HUES64 (cell line): ENCODE measurements around the gene HCFC1R1.

ENCODE experiments used
- H3K27ac ChIP-seq: 2 replicates; pipeline ENCODE4 v1.7.0; 2013; ENCODE audit warnings: low read depth, low read length, inconsistent platforms
- H3K27me3 ChIP-seq: 2 replicates; pipeline ENCODE4 v1.6.1; 2013; ENCODE audit warnings: mild to moderate bottlenecking, low read length; ENCODE audit not compliant: insufficient read depth
- H3K36me3 ChIP-seq: 2 replicates; pipeline ENCODE4 v1.6.1; 2013; ENCODE audit warnings: mild to moderate bottlenecking, low read length; ENCODE audit not compliant: insufficient read depth
- H3K4me1 ChIP-seq: 2 replicates; pipeline ENCODE4 v1.6.1; 2013; ENCODE audit warnings: mild to moderate bottlenecking, low read length, moderate library complexity; ENCODE audit not compliant: insufficient read depth
- H3K4me3 ChIP-seq: 2 replicates; pipeline ENCODE4 v1.5.1; 2013; ENCODE audit warnings: mild to moderate bottlenecking, low read length, moderate library complexity
- H3K9ac ChIP-seq: 2 replicates; pipeline ENCODE4 v1.6.1; 2013; ENCODE audit warnings: mild to moderate bottlenecking, low read depth, low read length
- H3K9me3 ChIP-seq: 2 replicates; pipeline ENCODE4 v1.6.1; 2013; ENCODE audit warnings: low read depth, low read length; ENCODE audit not compliant: insufficient read depth
- WGBS: fragments of 150-250, 120-280 bp; methylation state at CpG from one replicate; pipeline ENCODE4 v1.1.7; 2013; ENCODE audit warnings: missing lambda C conversion rate; 5-methylcytosine and 5-hydroxymethylcytosine counted together

Gene HCFC1R1

DNA sequence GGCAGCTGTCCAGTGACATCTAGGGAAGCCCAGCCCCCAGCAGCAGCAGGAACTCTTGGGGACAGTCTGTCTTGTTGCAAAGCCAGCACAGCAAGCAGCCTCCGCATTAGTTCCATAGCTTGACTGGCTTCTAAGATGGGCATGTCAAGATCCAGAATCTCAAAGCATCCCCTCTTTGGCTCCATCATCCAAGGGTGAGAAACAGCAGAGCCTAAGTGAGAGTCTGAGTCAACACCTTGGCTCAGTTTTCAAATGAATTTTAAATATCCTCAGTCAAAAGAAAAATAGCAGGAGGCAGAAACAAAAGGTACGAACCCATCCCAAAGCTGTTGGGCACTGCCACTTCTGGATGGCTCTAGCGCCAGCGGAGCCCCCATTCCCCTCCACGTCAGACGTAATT lies 8.8 kb downstream of the HCFC1R1 start:
- Histone ChIP-seq H3K9me3 (no peaks in the 10 kb centered on the region), H3K4me1 (peaks cover 28% of the 10 kb centered on the region), H3K27ac (no peak overlapping the region), H3K4me3 (no peak overlapping the region), H3K36me3 (peaks cover 21% of the 10 kb centered on the region), H3K9ac (no peak overlapping the region), H3K27me3 (peaks cover 18% of the 10 kb centered on the region)
- 90% methylated on average over 6 of the region's 6 CpGs for WGBS

GRCh38 chr16:3013998-3014690 lies 9.6 kb downstream of the HCFC1R1 start:
- Histone ChIP-seq H3K4me1 (peaks cover 34% of the 10 kb centered on the region), H3K27me3 (peaks cover 18% of the 10 kb centered on the region)
- WGBS: 70% methylated on average over 12 of the region's 12 CpGs

GRCh38 chr16:3013491-3013951 lies 10.2 kb downstream of the HCFC1R1 start:
- Histone ChIP-seq H3K4me3 (no peak overlapping the region), H3K27ac (no peak overlapping the region; the same call in 1 of the 2 replicates)

More at GRCh38 chr16:3013998-3014690, 9.6 kb downstream of the HCFC1R1 start:
- H3K9ac ChIP-seq: no peak overlapping the region
- no peaks in the 10 kb centered on the region for H3K9me3 ChIP-seq
- H3K4me3 ChIP-seq: no peak overlapping the region
- no peak overlapping the region; the same call in 1 of the 2 replicates for H3K27ac ChIP-seq
- peaks cover 21% of the 10 kb centered on the region for H3K36me3 ChIP-seq

GRCh38 chr16:3012828-3013420 lies 10.8 kb downstream of the HCFC1R1 start, which contains the start of gene CLDN9:
Gene CLDN9 (plus strand): TSS chr16:3012923. CDS start chr16:3013363, 440 bp downstream.
- Histone ChIP-seq H3K4me1 (peaks cover 40% of the 10 kb centered on the region), H3K27me3 (peaks cover 18% of the 10 kb centered on the region), H3K9me3 (no peaks in the 10 kb centered on the region), H3K27ac (peak within 1 kb of the TSS; percentile 24; the same call in 1 of the 2 replicates), H3K9ac (no peak within 1 kb of the TSS), H3K4me3 (peak within 1 kb of the TSS; percentile 56), H3K36me3 (peaks cover 21% of the 10 kb centered on the region)
- WGBS: 15% methylated on average over 27 of the region's 27 CpGs

More at GRCh38 chr16:3013491-3013951, 10.2 kb downstream of the HCFC1R1 start:
- H3K9me3 ChIP-seq: no peaks in the 10 kb centered on the region
- peaks cover 18% of the 10 kb centered on the region for H3K27me3 ChIP-seq
- no peak overlapping the region for H3K9ac ChIP-seq
- H3K36me3 ChIP-seq: peaks cover 21% of the 10 kb centered on the region
- 59% methylated on average over 27 of the region's 27 CpGs for WGBS
- H3K4me1 ChIP-seq: peaks cover 40% of the 10 kb centered on the region

DNA sequence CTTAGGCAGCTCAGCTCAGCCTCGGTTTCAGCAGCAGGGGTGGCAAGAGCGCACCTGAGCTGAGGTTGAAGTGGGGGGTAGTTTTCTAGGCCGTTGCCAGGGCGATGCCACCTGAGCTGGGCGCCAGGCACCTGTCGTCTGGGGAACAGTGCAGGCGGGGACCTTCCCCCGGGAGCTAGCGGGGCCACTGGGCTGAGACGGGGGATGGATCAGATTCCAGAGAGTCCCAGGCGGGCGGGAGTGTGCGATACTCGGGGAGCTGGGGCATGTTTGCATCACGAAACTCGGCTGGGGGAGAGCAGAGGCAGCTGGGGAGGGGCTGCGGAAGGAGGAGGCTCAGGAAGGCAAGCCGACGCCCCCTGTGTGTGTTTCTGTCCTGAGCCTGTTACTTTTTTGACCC lies 11.5 kb downstream of the HCFC1R1 start:
- WGBS: 21% methylated on average over 19 of the region's 19 CpGs
- Histone ChIP-seq H3K27me3 (peaks cover 18% of the 10 kb centered on the region), H3K27ac (no peak overlapping the region; the same call in 1 of the 2 replicates), H3K36me3 (peaks cover 21% of the 10 kb centered on the region), H3K4me1 (peaks cover 46% of the 10 kb centered on the region), H3K9ac (no peak overlapping the region), H3K4me3 (peak overlapping the region; percentile 56), H3K9me3 (no peaks in the 10 kb centered on the region)

DNA sequence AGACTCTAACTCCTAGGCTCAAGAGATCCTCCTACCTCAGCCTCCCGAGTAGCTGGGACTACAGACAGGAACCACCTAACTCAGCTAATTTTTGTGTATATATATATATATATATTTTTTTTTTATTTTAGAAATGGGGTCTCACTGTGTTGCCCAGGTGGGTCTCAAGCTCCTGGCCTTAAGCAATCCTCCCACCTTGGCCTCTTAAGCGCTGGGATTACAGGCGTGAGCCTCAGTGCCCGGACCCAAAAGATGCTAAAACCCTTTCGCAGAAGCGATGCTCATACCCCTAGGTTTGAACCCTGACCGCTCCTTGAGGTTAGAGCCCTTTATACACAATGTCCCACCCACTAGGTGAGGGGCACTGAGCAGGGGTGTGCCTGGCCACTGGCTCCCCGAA lies 13.2 kb downstream of the HCFC1R1 start:
- Histone ChIP-seq H3K9ac (no peak overlapping the region), H3K9me3 (no peaks in the 10 kb centered on the region), H3K27ac (peak overlapping the region; percentile 98; the same call in 1 of the 2 replicates), H3K4me3 (peak overlapping the region; percentile 44; the same call in 1 of the 2 replicates), H3K27me3 (peaks cover 18% of the 10 kb centered on the region), H3K36me3 (peaks cover 13% of the 10 kb centered on the region), H3K4me1 (peaks cover 56% of the 10 kb centered on the region)
- WGBS: 96% methylated on average over 7 of the region's 8 CpGs

DNA sequence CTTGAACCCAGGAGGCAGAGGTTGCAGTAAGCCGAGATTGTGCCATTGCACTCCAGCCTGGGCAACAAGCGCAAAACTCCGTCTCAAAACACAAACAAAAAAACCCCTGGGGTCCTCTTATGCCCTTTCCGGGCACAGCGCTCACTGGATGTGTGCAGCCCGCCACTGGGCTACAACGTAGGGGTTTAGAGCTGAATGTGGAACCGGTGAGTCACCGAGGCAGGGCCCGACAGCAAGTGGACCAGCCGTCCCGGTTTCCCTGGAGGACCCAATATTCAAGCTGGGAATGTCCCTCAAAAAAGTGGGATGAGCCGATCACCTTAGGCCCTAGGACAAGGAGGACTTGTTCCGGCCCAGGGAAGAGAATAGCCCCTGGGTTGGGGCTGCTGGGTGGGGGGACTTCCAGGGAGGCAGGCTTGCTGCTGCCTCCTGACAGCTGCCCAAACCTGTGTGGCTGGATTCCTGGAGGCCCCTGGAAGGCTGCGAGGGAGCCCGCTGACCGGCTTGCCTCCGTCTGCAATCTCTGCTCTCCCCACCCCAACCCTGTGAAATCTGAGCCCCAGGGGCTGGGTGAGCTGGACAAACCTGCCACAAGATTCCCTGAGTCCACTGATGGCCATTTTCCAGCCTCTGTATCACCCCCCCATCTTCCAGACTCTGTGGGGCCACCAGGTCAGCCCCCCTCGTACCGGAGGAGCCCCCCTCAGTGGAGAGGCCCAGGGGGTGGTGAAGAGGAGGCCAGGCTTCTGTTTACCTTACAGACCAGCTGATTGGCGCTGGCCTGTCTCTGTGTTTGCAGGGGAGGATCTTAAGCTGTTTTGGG lies 14.0 kb downstream of the HCFC1R1 start:
- peaks cover 18% of the 10 kb centered on the region for H3K27me3 ChIP-seq
- H3K9ac ChIP-seq: peak overlapping the region; percentile 65
- H3K4me3 ChIP-seq: peak overlapping the region; percentile 44
- H3K36me3 ChIP-seq: peaks cover 6% of the 10 kb centered on the region; the same call in 1 of the 2 replicates
- H3K27ac ChIP-seq: peak overlapping the region; percentile 98
- WGBS: 25% methylated on average over 21 of the region's 21 CpGs
- H3K4me1 ChIP-seq: peaks cover 56% of the 10 kb centered on the region
- H3K9me3 ChIP-seq: no peaks in the 10 kb centered on the region

DNA sequence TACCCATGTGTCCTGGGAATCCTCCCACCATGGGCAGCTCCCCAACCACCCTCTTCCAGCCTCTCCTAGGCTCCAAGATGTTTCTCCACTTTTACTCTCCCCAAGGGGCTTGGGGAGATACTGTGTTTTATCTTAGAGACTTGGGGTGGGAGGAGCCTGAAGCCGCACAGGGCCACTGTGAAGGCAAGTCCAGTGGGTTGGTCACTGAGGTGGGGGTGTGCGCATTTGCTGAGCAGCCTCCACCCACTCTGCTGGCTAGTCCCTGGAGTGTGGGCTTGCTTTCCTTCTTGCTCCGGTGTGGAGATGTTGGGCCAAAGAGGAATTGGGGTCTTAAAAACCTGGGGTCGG lies 15.1 kb downstream of the HCFC1R1 start:
- H3K9me3 ChIP-seq: no peaks in the 10 kb centered on the region
- H3K4me3 ChIP-seq: peak overlapping the region; percentile 44; the same call in 1 of the 2 replicates
- 36% methylated on average over 4 of the region's 4 CpGs for whole genome bisulfite sequencing
- H3K27me3 ChIP-seq: peaks cover 16% of the 10 kb centered on the region
- H3K36me3 ChIP-seq: no peaks in the 10 kb centered on the region
- peaks cover 49% of the 10 kb centered on the region for H3K4me1 ChIP-seq
- peak overlapping the region; percentile 98 for H3K27ac ChIP-seq
- H3K9ac ChIP-seq: peak overlapping the region; percentile 65

DNA sequence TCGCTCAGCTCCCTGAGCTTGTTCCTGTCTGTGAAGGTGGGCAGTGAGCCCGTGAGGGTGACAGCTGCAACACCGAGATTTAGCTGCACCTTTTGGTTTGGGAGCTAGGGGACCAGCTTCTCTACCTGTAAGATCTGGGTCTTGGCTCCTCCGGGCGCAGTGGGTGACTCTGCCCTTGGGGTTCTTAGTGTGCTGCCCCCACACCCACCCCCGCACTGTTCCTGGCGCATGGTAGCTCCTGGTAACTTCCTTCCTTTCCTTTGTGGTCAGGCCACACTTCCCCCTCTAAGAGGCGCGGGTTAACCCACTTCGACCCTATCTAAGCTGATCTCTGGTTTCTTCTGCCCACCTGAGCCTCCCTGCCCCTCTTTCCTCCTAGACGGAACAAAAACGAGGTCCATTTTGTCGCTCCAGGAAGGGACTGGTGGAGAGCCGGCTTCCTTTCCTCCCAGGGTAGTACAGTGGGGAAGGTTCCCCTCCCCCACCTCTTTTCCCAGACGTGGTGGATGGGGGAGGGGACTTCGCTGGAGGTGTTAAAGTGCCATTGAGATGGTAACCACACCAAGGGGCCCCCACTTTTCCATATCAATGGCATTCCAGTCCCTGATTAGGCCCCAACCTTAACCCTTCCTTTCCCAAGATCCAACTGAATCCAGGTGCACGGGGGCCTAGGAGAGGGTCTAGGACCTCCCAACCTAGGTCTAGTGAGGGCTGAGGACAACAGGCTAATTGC lies 15.6 kb downstream of the HCFC1R1 start:
- Histone ChIP-seq H3K27ac (peak overlapping the region; percentile 98), H3K4me1 (peaks cover 44% of the 10 kb centered on the region), H3K9me3 (no peaks in the 10 kb centered on the region), H3K27me3 (peaks cover 11% of the 10 kb centered on the region), H3K9ac (peak overlapping the region; percentile 86), H3K4me3 (peak overlapping the region; percentile 44), H3K36me3 (no peaks in the 10 kb centered on the region)
- WGBS: 3% methylated on average over 13 of the region's 17 CpGs

- 42% methylated on average over 13 of the region's 13 CpGs for WGBS
- Histone ChIP-seq H3K4me3 (peak overlapping the region; percentile 44), H3K9me3 (no peaks in the 10 kb centered on the region), H3K27me3 (peaks cover 9% of the 10 kb centered on the region), H3K9ac (peak overlapping the region; percentile 86), H3K27ac (peak overlapping the region; percentile 98), H3K36me3 (no peaks in the 10 kb centered on the region), H3K4me1 (peaks cover 41% of the 10 kb centered on the region)
Measured at GRCh38 chr16:3007059-3007956, 16.4 kb downstream of the HCFC1R1 start.
